ENCODE measurements around the gene WWTR1.

The WWTR1 gene

GRCh38 chr3:149654188-149654601 is 3.6 kb downstream of the WWTR1 start:
- peak; percentile 69 for DNase-seq

GRCh38 chr3:149653564-149653963 is 4.3 kb downstream of the WWTR1 start:
- DNase-seq, result no peak

GRCh38 chr3:149653136-149653535 is 4.7 kb downstream of the WWTR1 start:
- DNase-seq, result no peak

- no peak for DNase-seq
Observed at GRCh38 chr3:149650828-149651227, 7.0 kb downstream of the WWTR1 start.

- DNase-seq, result no peak
Observed at GRCh38 chr3:149648525-149648924, 9.3 kb downstream of the WWTR1 start.

GRCh38 chr3:149647812-149648211 is 10.0 kb downstream of the WWTR1 start:
- DNase-seq, result no peak

GRCh38 chr3:149647285-149647684 is 10.5 kb downstream of the WWTR1 start:
- no peak for DNase-seq

- DNase-seq, result peak; percentile 49
Observed at GRCh38 chr3:149646181-149646766, 11.6 kb downstream of the WWTR1 start.

GRCh38 chr3:149643963-149644362 is 13.9 kb downstream of the WWTR1 start:
- DNase-seq, result no peak

- DNase-seq, result no peak
Observed at GRCh38 chr3:149643482-149643798, 14.4 kb downstream of the WWTR1 start.

- no peak for DNase-seq
Observed at GRCh38 chr3:149640976-149641728, 16.7 kb downstream of the WWTR1 start.

GRCh38 chr3:149639093-149639486 is 18.7 kb downstream of the WWTR1 start:
- DNase-seq, result no peak

GRCh38 chr3:149638228-149639092 is 19.4 kb downstream of the WWTR1 start:
- DNase-seq, result peak; percentile 96

GRCh38 chr3:149635396-149635795 is 22.4 kb downstream of the WWTR1 start:
- no peak for DNase-seq

- DNase-seq, result no peak
Observed at GRCh38 chr3:149634573-149634972, 23.3 kb downstream of the WWTR1 start.

GRCh38 chr3:149634072-149634471 is 23.8 kb downstream of the WWTR1 start:
- DNase-seq, result no peak

- no peak for DNase-seq
Observed at GRCh38 chr3:149632225-149632624, 25.6 kb downstream of the WWTR1 start.

- DNase-seq, result no peak
Observed at GRCh38 chr3:149630806-149631205, 27.0 kb downstream of the WWTR1 start.

GRCh38 chr3:149628957-149629670 is 28.7 kb downstream of the WWTR1 start:
- no peak for DNase-seq

- DNase-seq, result no peak
Observed at GRCh38 chr3:149626671-149627070, 31.2 kb downstream of the WWTR1 start.

- DNase-seq, result peak; percentile 57
Observed at GRCh38 chr3:149625795-149626194, 32.0 kb downstream of the WWTR1 start.

GRCh38 chr3:149623824-149624223 is 34.0 kb downstream of the WWTR1 start:
- no peak for DNase-seq

All from fibroblast of skin of abdomen (primary cell).